ENCODE data around the gene XYLT1. TPM values are rescaled to one million over a fixed set of nuclear protein-coding genes. Genes with fewer than 3 reads are reported as not detected.
A peak's percentile ranks its signal among the peaks of the same experiment; 100 is the strongest.

Gene XYLT1
- polyA plus RNA-seq, 1 donor from 2014 or later = 3.3 TPM

- no peak for TF ChIP-seq CTCF (IDR thresholded peaks at IDR 0.05; ENCODE audit: poor library complexity, severe bottlenecking)
- no peak for TF ChIP-seq POLR2AphosphoS5 (IDR thresholded peaks at IDR 0.05)
- no peak for TF ChIP-seq MXI1 (conservative IDR thresholded peaks at IDR 0.05; ENCODE audit: poor library complexity, severe bottlenecking)
- no peak for TF ChIP-seq REST (IDR thresholded peaks at IDR 0.05; ENCODE audit: borderline replicate concordance)
- no peak for TF ChIP-seq SMC3 (conservative IDR thresholded peaks at IDR 0.05; ENCODE audit: poor library complexity)
- TF ChIP-seq RAD21 (conservative IDR thresholded peaks at IDR 0.05) = no peak
- TF ChIP-seq EZH2 (IDR thresholded peaks at IDR 0.05; ENCODE audit: borderline replicate concordance, insufficient read depth, low read length, poor library complexity, severe bottlenecking) = no peak
- no peak for TF ChIP-seq EP300 (conservative IDR thresholded peaks at IDR 0.05; ENCODE audit: poor library complexity, severe bottlenecking)
- no peak for TF ChIP-seq TAF1 (IDR thresholded peaks at IDR 0.05; ENCODE audit: low read depth)
- no peak overlapping the region for H3K27ac ChIP-seq (ENCODE audit: low read length)
- no peaks in the 10 kb centered on the region for H3K79me2 ChIP-seq (replicated peaks; ENCODE audit: insufficient read depth, low read length)
- H3K9me2 ChIP-seq (ENCODE audit: insufficient read depth, low read length) = no peaks in the 10 kb centered on the region
- H3K36me3 ChIP-seq (ENCODE audit: insufficient read depth, low read length) = no peaks in the 10 kb centered on the region
- no peak overlapping the region for H2AFZ ChIP-seq (ENCODE audit: low read depth, low read length)
- H3K27me3 ChIP-seq (ENCODE audit: insufficient read depth, low read depth, low read length) = no peaks in the 10 kb centered on the region
- H3K9me3 ChIP-seq (ENCODE audit: low read length) = no peaks in the 10 kb centered on the region
- no peak overlapping the region for H3K9ac ChIP-seq (ENCODE audit: low read length)
- H4K20me1 ChIP-seq (ENCODE audit: insufficient read depth) = no peaks in the 10 kb centered on the region
- H3F3A ChIP-seq (ENCODE audit: insufficient read depth, low read length, poor library complexity, severe bottlenecking) = peaks cover 9% of the 10 kb centered on the region
- no peak overlapping the region for H3K4me2 ChIP-seq (ENCODE audit: low read length)
- no peak overlapping the region for H3K4me3 ChIP-seq (ENCODE audit: low read length)
Measured at GRCh38 chr16:17162560-17162959, 308.2 kb downstream of the XYLT1 start.

- Histone ChIP-seq H3K79me2 (replicated peaks; ENCODE audit: insufficient read depth, low read length) (no peaks in the 10 kb centered on the region), H3K4me3 (ENCODE audit: low read length) (peak overlapping the region; percentile 59), H3K4me2 (ENCODE audit: low read length) (peak overlapping the region; percentile 29), H3K36me3 (ENCODE audit: insufficient read depth, low read length) (no peaks in the 10 kb centered on the region), H3K27ac (ENCODE audit: low read length) (peak overlapping the region; percentile 75), H3F3A (ENCODE audit: insufficient read depth, low read length, poor library complexity, severe bottlenecking) (peaks cover 9% of the 10 kb centered on the region), H2AFZ (ENCODE audit: low read depth, low read length) (no peak overlapping the region), H4K20me1 (ENCODE audit: insufficient read depth) (no peaks in the 10 kb centered on the region), H3K27me3 (ENCODE audit: insufficient read depth, low read depth, low read length) (no peaks in the 10 kb centered on the region), H3K9ac (ENCODE audit: low read length) (peak overlapping the region; percentile 62), H3K9me3 (ENCODE audit: low read length) (no peaks in the 10 kb centered on the region), H3K9me2 (ENCODE audit: insufficient read depth, low read length) (no peaks in the 10 kb centered on the region)
- TF ChIP-seq POLR2AphosphoS5 (IDR thresholded peaks at IDR 0.05) = peak; percentile 46
- TF ChIP-seq MXI1 (conservative IDR thresholded peaks at IDR 0.05; ENCODE audit: poor library complexity, severe bottlenecking) = peak; percentile 12
- TF ChIP-seq TAF1 (IDR thresholded peaks at IDR 0.05; ENCODE audit: low read depth) = no peak
- peak; percentile 23 for TF ChIP-seq REST (IDR thresholded peaks at IDR 0.05; ENCODE audit: borderline replicate concordance)
- no peak for TF ChIP-seq EZH2 (IDR thresholded peaks at IDR 0.05; ENCODE audit: borderline replicate concordance, insufficient read depth, low read length, poor library complexity, severe bottlenecking)
- no peak for TF ChIP-seq CTCF (IDR thresholded peaks at IDR 0.05; ENCODE audit: poor library complexity, severe bottlenecking)
- no peak for TF ChIP-seq SMC3 (conservative IDR thresholded peaks at IDR 0.05; ENCODE audit: poor library complexity)
- no peak for TF ChIP-seq RAD21 (conservative IDR thresholded peaks at IDR 0.05)
- TF ChIP-seq EP300 (conservative IDR thresholded peaks at IDR 0.05; ENCODE audit: poor library complexity, severe bottlenecking) = peak; percentile 52
Measured at GRCh38 chr16:17160920-17161431, 309.8 kb downstream of the XYLT1 start.
